ENCODE data around the gene HPGDS. TPM values are rescaled to one million over a fixed set of nuclear protein-coding genes. Genes with fewer than 3 reads are reported as not detected.
"Not testable (repeated sequence)": the region's sequence is repeated elsewhere in the genome, so short reads cannot be mapped to it uniquely, and the experiment has no call there.

The HPGDS gene
- total RNA-seq = not detected in 2 replicates

DNA sequence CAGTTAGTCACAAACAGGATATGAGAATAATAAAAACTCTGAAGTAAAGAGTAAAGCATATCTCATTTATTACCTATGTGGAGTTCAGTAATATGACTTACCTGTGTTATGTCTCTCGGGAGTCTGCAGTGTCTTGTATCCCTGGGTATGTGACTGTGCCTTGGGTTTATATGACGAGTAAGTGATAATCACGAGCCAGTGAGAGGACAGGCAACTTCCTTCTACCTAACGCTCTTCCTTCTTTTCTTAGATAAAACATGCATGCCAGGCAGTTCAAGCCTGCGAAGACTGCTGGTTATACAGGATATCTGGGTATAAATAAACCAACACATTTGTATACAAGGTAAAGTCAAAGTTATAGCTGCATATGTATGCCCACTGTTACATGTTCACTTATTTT lies at the start of gene HPGDS:
Gene HPGDS, minus strand, starts transcription at position 143 of the 400 bp plus-strand sequence. CDS start 8,207 bp downstream, outside the sequence.
- DNase-seq (ENCODE audit: low read depth) = no peak
- no peak within 1 kb of the TSS for H3K4me3 ChIP-seq (ENCODE audit: low read depth, low read length)
- TF ChIP-seq, protein P1, sequence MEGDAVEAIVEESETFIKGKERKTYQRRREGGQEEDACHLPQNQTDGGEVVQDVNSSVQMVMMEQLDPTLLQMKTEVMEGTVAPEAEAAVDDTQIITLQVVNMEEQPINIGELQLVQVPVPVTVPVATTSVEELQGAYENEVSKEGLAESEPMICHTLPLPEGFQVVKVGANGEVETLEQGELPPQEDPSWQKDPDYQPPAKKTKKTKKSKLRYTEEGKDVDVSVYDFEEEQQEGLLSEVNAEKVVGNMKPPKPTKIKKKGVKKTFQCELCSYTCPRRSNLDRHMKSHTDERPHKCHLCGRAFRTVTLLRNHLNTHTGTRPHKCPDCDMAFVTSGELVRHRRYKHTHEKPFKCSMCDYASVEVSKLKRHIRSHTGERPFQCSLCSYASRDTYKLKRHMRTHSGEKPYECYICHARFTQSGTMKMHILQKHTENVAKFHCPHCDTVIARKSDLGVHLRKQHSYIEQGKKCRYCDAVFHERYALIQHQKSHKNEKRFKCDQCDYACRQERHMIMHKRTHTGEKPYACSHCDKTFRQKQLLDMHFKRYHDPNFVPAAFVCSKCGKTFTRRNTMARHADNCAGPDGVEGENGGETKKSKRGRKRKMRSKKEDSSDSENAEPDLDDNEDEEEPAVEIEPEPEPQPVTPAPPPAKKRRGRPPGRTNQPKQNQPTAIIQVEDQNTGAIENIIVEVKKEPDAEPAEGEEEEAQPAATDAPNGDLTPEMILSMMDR (IDR thresholded peaks at IDR 0.05; ENCODE audit: insufficient read depth, low read depth, low read length) = no peak

DNA sequence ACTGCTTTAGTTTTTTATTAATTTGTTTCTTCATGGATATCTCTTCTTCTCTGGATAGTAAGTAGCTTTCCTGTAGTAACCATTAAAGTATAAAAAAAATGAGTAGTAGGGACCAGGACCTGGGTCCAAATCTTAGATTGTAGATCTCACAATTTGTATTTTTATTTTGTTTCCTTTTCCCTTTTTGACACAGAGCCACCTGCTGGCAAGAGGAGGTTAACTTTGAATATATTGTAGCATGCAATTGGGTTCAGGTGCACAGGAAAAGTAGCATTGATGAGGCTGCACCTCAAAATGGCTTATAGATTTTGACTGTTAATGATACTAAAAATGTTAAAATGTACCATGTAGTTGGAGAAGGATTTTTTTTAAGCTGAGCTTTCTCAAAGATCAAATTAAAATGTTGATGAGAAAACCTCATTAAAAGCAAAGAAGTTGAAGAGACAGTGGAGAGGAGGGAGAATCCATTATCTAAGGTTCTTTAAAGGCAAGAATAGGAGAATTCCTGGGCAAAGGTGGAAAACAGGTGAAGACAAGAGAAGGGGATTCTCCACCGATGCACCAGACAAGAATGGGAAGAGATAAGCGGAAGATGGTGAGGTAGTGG lies 48.3 kb upstream of the HPGDS start:
- TF ChIP-seq, protein P1 (IDR thresholded peaks at IDR 0.05; ENCODE audit: insufficient read depth, low read depth, low read length) = peak; percentile 56
- peak; percentile 15 for DNase-seq (ENCODE audit: low read depth)

GRCh38 chr4:94389595-94390267 lies 47.1 kb upstream of the HPGDS start:
- TF ChIP-seq, protein P1 (IDR thresholded peaks at IDR 0.05; ENCODE audit: insufficient read depth, low read depth, low read length) = no peak
- no peak overlapping the region for H3K4me3 ChIP-seq (ENCODE audit: low read depth, low read length)
- DNase-seq (ENCODE audit: low read depth) = no peak

More for the DNA sequence above, 48.3 kb upstream of the HPGDS start:
- no peak overlapping the region for H3K4me3 ChIP-seq (ENCODE audit: low read depth, low read length)

DNA sequence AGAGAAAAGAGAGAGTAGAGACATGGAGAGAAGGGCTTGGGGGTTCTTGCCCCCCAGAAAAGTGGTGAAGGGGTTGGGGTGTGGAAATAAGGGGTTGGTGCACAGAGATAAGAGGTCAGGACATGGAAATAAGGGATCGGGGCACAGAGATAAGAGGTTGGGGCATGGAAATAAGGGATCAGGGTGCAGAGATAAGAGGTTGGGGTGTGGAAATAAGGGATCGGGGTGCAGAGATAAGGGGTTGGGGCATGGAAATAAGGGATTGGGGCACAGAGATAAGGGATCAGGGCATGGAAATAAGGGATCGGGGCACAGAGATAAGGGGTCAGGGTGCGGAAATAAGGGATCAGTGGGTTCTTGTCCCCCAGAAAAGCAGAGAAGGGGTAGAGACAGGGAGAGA lies 45.3 kb upstream of the HPGDS start:
- DNase-seq (ENCODE audit: low read depth); H3K4me3 ChIP-seq (ENCODE audit: low read depth, low read length): not testable (repeated sequence)

DNA sequence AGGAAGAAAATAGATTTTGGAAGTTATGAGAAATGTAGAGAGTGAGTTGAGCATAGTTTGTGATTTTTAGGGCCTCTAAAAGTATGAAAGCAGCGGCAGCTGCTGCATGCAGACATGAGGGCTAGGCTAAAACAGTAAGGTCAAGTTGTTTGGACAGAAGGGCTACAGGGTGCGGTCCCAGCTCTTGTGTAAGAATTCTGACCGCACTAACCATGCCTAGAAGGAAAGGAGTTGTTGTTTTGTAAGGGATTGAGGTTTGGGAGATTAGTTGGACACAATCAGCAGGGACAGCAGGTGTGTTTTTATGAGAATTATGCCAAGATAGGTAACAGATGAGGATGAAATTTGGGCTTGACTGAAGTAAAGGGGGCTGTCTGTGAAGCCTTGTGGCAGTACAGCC lies 42.8 kb upstream of the HPGDS start:
- peak; percentile 58 for DNase-seq (ENCODE audit: low read depth)

DNA sequence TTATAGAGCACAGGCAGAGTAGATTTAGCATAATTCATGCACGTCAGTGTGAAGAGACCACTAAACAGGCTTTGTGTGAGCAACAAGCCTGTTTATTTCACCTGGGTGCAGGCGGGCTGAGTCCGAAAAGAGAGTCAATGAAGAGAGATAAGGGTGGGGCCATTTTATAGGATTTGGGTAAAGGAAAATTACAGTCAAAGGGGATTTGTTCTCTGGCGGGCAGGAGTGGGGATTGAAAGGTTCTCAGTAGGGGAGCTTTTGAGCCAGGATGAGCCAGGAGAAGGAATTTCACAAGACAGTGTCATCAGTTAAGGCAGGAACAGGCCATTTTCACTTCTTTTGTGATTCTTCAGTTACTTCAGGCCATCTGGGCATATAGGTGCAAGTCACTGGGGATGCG lies 40.3 kb upstream of the HPGDS start:
- H3K4me3 ChIP-seq (ENCODE audit: low read depth, low read length); DNase-seq (ENCODE audit: low read depth): not testable (repeated sequence)

More for the DNA sequence above, 42.8 kb upstream of the HPGDS start:
- H3K4me3 ChIP-seq (ENCODE audit: low read depth, low read length) = not testable (repeated sequence)

- TF ChIP-seq, protein P1 (IDR thresholded peaks at IDR 0.05; ENCODE audit: insufficient read depth, low read depth, low read length) = no peak
- no peak overlapping the region for H3K4me3 ChIP-seq (ENCODE audit: low read depth, low read length)
- peak; percentile 75 for DNase-seq (ENCODE audit: low read depth)
These were observed 35.4 kb upstream of the HPGDS start for GRCh38 chr4:94378047-94378446.

DNA sequence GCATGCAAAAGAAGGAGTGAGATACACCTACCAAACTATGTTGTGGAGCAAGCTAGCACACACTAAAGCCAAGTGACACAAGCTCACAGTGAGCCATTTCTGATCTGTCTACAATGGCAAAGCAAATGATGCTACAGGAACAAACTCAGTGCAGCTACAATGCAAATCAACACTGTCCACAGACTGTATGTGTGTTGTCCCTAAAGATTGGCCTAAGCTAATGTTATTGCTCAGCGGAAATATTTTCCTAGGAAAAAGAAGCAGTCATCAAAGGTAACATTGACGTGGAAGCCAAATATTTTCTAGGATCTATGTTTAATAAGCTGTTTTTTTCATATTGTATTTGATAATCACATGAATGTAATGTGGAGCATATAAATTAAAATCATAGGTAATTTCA lies 34.7 kb upstream of the HPGDS start:
- no peak for DNase-seq (ENCODE audit: low read depth)
- TF ChIP-seq, protein P1 (IDR thresholded peaks at IDR 0.05; ENCODE audit: insufficient read depth, low read depth, low read length) = no peak
- no peak overlapping the region for H3K4me3 ChIP-seq (ENCODE audit: low read depth, low read length)
